HepG2 (cell line): ENCODE measurements around the gene ERF. TPM values are rescaled to one million over a fixed set of nuclear protein-coding genes. Genes with fewer than 3 reads are reported as not detected.

Experiments
- ISL2 ChIP-seq: sonication (generic); formaldehyde crosslinking; IDR thresholded peaks from 2 replicates; pipeline ENCODE4 v1.5.0; 2020; ENCODE audit warnings: missing genetic modification reagents
- KDM5B ChIP-seq: sonication (generic); formaldehyde crosslinking; IDR thresholded peaks from 2 replicates; pipeline ENCODE4 v1.4.0; 2020; ENCODE audit warnings: missing genetic modification reagents, mild to moderate bottlenecking, borderline replicate concordance
- NFAT5 ChIP-seq: sonication (generic); formaldehyde crosslinking; IDR thresholded peaks from 2 replicates; pipeline ENCODE4 v1.4.0; 2020; ENCODE audit warnings: missing genetic modification reagents
- NFKB2 ChIP-seq: sonication (generic); formaldehyde crosslinking; IDR thresholded peaks from 2 replicates; pipeline ENCODE4 v1.4.0; 2020; ENCODE audit warnings: missing genetic modification reagents, borderline replicate concordance
- PHF20 ChIP-seq: sonication (generic); formaldehyde crosslinking; IDR thresholded peaks from 2 replicates; pipeline ENCODE4 v1.5.0; 2020; ENCODE audit warnings: mild to moderate bottlenecking, missing genetic modification reagents
- RARA ChIP-seq: IDR thresholded peaks from 2 replicates; pipeline ENCODE4 v1.6.1; 2016; ENCODE audit warnings: missing genetic modification reagents, missing compliant biosample characterization
- RFXANK ChIP-seq: IDR thresholded peaks from 2 replicates; pipeline ENCODE4 v1.6.1; 2016
- TGIF2 ChIP-seq: IDR thresholded peaks from 2 replicates; pipeline ENCODE4 v1.6.1; 2016; ENCODE audit warnings: control low read depth, missing compliant biosample characterization
- ZNF431 ChIP-seq: sonication (generic); formaldehyde crosslinking; IDR thresholded peaks from 2 replicates; pipeline ENCODE4 v1.9.0; 2022; ENCODE audit warnings: missing genetic modification reagents, low read depth, mild to moderate bottlenecking, borderline replicate concordance
- ZNF496 ChIP-seq: sonication (generic); formaldehyde crosslinking; IDR thresholded peaks from 2 replicates; pipeline ENCODE4 v1.8.1; 2023; ENCODE audit warnings: mild to moderate bottlenecking, moderate library complexity, missing genetic modification reagents; ENCODE audit not compliant: insufficient replicate concordance
- ZNF503 ChIP-seq: sonication (generic); formaldehyde crosslinking; IDR thresholded peaks from 2 replicates; pipeline ENCODE4 v1.4.0; 2020; ENCODE audit warnings: missing genetic modification reagents
- ZNF549 ChIP-seq: sonication (generic); formaldehyde crosslinking; IDR thresholded peaks from 2 replicates; pipeline ENCODE4 v1.5.0; 2020; ENCODE audit warnings: missing genetic modification reagents
- ZNF652 ChIP-seq: IDR thresholded peaks from 2 replicates; pipeline ENCODE4 v1.6.1; 2016; ENCODE audit warnings: low read depth, borderline replicate concordance
- polyA plus RNA-seq, 8 experiments: library from polyadenylated mRNA; depleted of rRNA in 3 of 8; stranded (reverse) in 7 of 8; unstranded in 1 of 8; fragments of >200 nt; fragmentation: Illumina TruSeq in 4 of 8; extraction: Trizol in 4 of 8; gene quantifications; 2 replicates each; pipeline versions ENCODE4 v1.2.1 to v1.2.3, GENCODE V29; 2011 to 2016; ENCODE audit warnings: low read depth in 4 of 8, missing spikeins in 1 of 8, mixed read lengths in 1 of 8; ENCODE audit not compliant: insufficient read depth in 1 of 8
- total RNA-seq, 5 experiments: library from RNA; depleted of rRNA; stranded (reverse); fragments of >200 nt; fragmentation: Illumina TruSeq; extraction: Trizol; gene quantifications; 2 replicates each; pipeline ENCODE4 v1.2.3, GENCODE V29; 2016; ENCODE audit warnings: low read depth in 1 of 5
- TF ChIP-seq, protein P1 (sequence below): IDR thresholded peaks from 2 replicates; pipeline ENCODE4 v1.6.1; 2018; ENCODE audit warnings: missing genetic modification reagents
- TF ChIP-seq, protein P2 (sequence below): sonication (generic); formaldehyde crosslinking; IDR thresholded peaks from 2 replicates; pipeline ENCODE4 v1.8.1; 2023; ENCODE audit warnings: missing genetic modification reagents, inconsistent platforms, borderline replicate concordance
- TF ChIP-seq, protein P3 (sequence below): sonication (generic); formaldehyde crosslinking; IDR thresholded peaks from 2 replicates; pipeline ENCODE4 v1.5.1; 2020; ENCODE audit warnings: mild to moderate bottlenecking, missing genetic modification reagents

The ERF gene
- total and polyA plus RNA-seq, 2 of the 13 experiments (the other 11 are each of a cell fraction or from before 2014, with no cell fraction given): 67.1 to 69.9 TPM

GRCh38 chr19:42217520-42218437, 37.1 kb downstream of the ERF start, which contains the start of gene DEDD2 (continued):
- TF ChIP-seq TGIF2: no peak
- no peak for TF ChIP-seq KDM5B (CRISPR knock-in tag)
- TF ChIP-seq PHF20: peak; percentile 53; the same call in 1 of the 2 replicates
- TF ChIP-seq RFXANK (CRISPR knock-in tag): no peak
- TF ChIP-seq RARA (CRISPR knock-in tag): no peak
- TF ChIP-seq, protein P1, sequence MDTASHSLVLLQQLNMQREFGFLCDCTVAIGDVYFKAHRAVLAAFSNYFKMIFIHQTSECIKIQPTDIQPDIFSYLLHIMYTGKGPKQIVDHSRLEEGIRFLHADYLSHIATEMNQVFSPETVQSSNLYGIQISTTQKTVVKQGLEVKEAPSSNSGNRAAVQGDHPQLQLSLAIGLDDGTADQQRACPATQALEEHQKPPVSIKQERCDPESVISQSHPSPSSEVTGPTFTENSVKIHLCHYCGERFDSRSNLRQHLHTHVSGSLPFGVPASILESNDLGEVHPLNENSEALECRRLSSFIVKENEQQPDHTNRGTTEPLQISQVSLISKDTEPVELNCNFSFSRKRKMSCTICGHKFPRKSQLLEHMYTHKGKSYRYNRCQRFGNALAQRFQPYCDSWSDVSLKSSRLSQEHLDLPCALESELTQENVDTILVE (CRISPR knock-in tag): no peak
- no peak for TF ChIP-seq NFAT5 (CRISPR knock-in tag)
- TF ChIP-seq, protein P2, sequence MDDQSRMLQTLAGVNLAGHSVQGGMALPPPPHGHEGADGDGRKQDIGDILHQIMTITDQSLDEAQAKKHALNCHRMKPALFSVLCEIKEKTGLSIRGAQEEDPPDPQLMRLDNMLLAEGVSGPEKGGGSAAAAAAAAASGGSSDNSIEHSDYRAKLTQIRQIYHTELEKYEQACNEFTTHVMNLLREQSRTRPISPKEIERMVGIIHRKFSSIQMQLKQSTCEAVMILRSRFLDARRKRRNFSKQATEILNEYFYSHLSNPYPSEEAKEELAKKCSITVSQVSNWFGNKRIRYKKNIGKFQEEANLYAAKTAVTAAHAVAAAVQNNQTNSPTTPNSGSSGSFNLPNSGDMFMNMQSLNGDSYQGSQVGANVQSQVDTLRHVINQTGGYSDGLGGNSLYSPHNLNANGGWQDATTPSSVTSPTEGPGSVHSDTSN (CRISPR knock-in tag): no peak
- peak; percentile 35; the same call in 1 of the 2 replicates for TF ChIP-seq ISL2 (CRISPR knock-in tag)
- TF ChIP-seq ZNF503 (CRISPR knock-in tag): no peak; the same call in 1 of the 2 replicates
- no peak for TF ChIP-seq ZNF549
- TF ChIP-seq ZNF652 (CRISPR knock-in tag): peak; percentile 11; the same call in 1 of the 2 replicates
- no peak for TF ChIP-seq ZNF431
- peak; percentile 87; the same call in 1 of the 2 replicates for TF ChIP-seq NFKB2 (CRISPR knock-in tag)
- TF ChIP-seq ZNF496 (CRISPR knock-in tag): no peak
- TF ChIP-seq, protein P3, sequence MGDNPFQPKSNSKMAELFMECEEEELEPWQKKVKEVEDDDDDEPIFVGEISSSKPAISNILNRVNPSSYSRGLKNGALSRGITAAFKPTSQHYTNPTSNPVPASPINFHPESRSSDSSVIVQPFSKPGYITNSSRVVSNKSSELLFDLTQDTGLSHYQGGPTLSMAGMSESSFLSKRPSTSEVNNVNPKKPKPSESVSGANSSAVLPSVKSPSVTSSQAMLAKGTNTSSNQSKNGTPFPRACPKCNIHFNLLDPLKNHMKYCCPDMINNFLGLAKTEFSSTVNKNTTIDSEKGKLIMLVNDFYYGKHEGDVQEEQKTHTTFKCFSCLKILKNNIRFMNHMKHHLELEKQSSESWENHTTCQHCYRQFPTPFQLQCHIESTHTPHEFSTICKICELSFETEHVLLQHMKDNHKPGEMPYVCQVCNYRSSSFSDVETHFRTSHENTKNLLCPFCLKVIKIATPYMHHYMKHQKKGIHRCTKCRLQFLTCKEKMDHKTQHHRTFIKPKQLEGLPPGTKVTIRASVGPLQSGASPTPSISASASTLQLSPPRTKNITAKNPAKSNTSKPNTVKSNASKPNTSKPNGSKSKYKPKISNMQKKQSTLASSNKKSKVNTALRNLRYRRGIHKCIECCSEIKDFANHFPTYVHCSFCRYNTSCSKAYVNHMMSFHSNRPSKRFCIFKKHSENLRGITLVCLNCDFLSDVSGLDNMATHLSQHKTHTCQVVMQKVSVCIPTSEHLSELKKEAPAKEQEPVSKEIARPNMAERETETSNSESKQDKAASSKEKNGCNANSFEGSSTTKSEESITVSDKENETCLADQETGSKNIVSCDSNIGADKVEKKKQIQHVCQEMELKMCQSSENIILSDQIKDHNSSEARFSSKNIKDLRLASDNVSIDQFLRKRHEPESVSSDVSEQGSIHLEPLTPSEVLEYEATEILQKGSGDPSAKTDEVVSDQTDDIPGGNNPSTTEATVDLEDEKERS (CRISPR knock-in tag): no peak
